Nephron progenitor cell (in vitro differentiated cells): ENCODE data around the gene PUS10.

Source experiments
- DNase-seq: peaks from one replicate; pipeline ENCODE4 v3.0.0; 2021
- H3K27ac Mint-ChIP-seq: 2 replicates; pipeline ENCODE4 v1.8.0; 2021; ENCODE audit warnings: mild to moderate bottlenecking, moderate library complexity, mixed read lengths
- H3K27me3 Mint-ChIP-seq: 2 replicates; pipeline ENCODE4 v1.8.0; 2021; ENCODE audit warnings: mild to moderate bottlenecking, low read depth, mixed read lengths; ENCODE audit not compliant: poor library complexity
- H3K36me3 Mint-ChIP-seq: 2 replicates; pipeline ENCODE4 v1.8.0; 2021; ENCODE audit warnings: low read depth, mixed read lengths
- H3K4me1 Mint-ChIP-seq: 2 replicates; pipeline ENCODE4 v1.8.0; 2021; ENCODE audit warnings: mixed read lengths
- H3K4me3 Mint-ChIP-seq: 2 replicates; pipeline ENCODE4 v1.8.0; 2021; ENCODE audit warnings: mild to moderate bottlenecking, moderate library complexity, mixed read lengths
- H3K9me3 Mint-ChIP-seq: 2 replicates; pipeline ENCODE4 v1.8.0; 2021; ENCODE audit warnings: mild to moderate bottlenecking, moderate library complexity, mixed read lengths
- CTCF ChIP-seq: fragments of 200-600 bp; sonication (generic); IDR thresholded peaks from 2 replicates; pipeline ENCODE4 v1.5.0; 2021; ENCODE audit warnings: antibody characterized with exemption

PUS10 gene

GRCh38 chr2:60979231-60979630 is 38.8 kb downstream of the PUS10 start:
- no peaks in the 10 kb centered on the region for H3K9me3 Mint-ChIP-seq
- no peak overlapping the region for H3K4me3 Mint-ChIP-seq
- H3K36me3 Mint-ChIP-seq, result no peaks in the 10 kb centered on the region
- DNase-seq, result no peak
- H3K4me1 Mint-ChIP-seq, result no peaks in the 10 kb centered on the region
- no peak for TF ChIP-seq CTCF
- no peak overlapping the region for H3K27ac Mint-ChIP-seq
- H3K27me3 Mint-ChIP-seq, result no peaks in the 10 kb centered on the region

GRCh38 chr2:60977562-60977895 is 40.5 kb downstream of the PUS10 start:
- DNase-seq, result no peak
- Mint-ChIP-seq H3K36me3 (no peaks in the 10 kb centered on the region), H3K4me3 (no peak overlapping the region), H3K27ac (no peak overlapping the region), H3K9me3 (no peaks in the 10 kb centered on the region), H3K4me1 (no peaks in the 10 kb centered on the region), H3K27me3 (no peaks in the 10 kb centered on the region)
- TF ChIP-seq CTCF, result no peak

GRCh38 chr2:60976875-60977561 is 41.0 kb downstream of the PUS10 start:
- no peaks in the 10 kb centered on the region for H3K36me3 Mint-ChIP-seq
- no peaks in the 10 kb centered on the region for H3K4me1 Mint-ChIP-seq
- DNase-seq, result no peak
- H3K4me3 Mint-ChIP-seq, result no peak overlapping the region
- no peak for TF ChIP-seq CTCF
- H3K27ac Mint-ChIP-seq, result no peak overlapping the region
- no peaks in the 10 kb centered on the region for H3K27me3 Mint-ChIP-seq
- H3K9me3 Mint-ChIP-seq, result no peaks in the 10 kb centered on the region

- Mint-ChIP-seq H3K4me1 (no peaks in the 10 kb centered on the region), H3K9me3 (no peaks in the 10 kb centered on the region), H3K27me3 (no peaks in the 10 kb centered on the region), H3K4me3 (no peak overlapping the region), H3K36me3 (no peaks in the 10 kb centered on the region), H3K27ac (no peak overlapping the region)
- TF ChIP-seq CTCF, result no peak
- DNase-seq, result no peak
Observed at GRCh38 chr2:60976256-60976850, 41.7 kb downstream of the PUS10 start.

- Mint-ChIP-seq H3K27ac (no peak overlapping the region), H3K27me3 (peaks cover 3% of the 10 kb centered on the region), H3K9me3 (no peaks in the 10 kb centered on the region), H3K36me3 (no peaks in the 10 kb centered on the region), H3K4me1 (no peaks in the 10 kb centered on the region), H3K4me3 (no peak overlapping the region)
- no peak for TF ChIP-seq CTCF
- no peak for DNase-seq
Observed at GRCh38 chr2:60974652-60975051, 43.4 kb downstream of the PUS10 start.

GRCh38 chr2:60973705-60974104 is 44.4 kb downstream of the PUS10 start:
- Mint-ChIP-seq H3K4me3 (no peak overlapping the region), H3K27ac (no peak overlapping the region), H3K27me3 (peaks cover 4% of the 10 kb centered on the region), H3K9me3 (no peaks in the 10 kb centered on the region), H3K36me3 (no peaks in the 10 kb centered on the region), H3K4me1 (no peaks in the 10 kb centered on the region)
- DNase-seq, result no peak
- no peak for TF ChIP-seq CTCF
